ENCODE data around the gene LRBA.

DNA sequence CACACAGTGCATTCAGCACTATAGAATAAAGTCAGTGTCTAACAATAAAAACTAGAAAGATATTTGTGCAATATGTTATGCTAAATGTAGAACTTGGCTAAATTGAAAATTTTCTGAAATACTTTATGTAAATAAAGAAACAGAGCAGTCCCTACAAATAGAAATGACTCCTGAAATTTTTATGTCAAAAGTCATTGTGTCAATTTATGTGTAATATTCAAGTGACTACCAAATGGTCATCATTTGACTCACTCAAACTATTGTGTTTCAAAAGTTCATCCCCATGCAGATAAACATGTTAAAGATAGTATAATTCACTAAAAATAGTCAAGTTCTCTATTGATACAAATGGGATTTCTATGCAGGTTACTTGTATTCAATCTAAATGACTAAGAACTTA is 17.9 kb downstream of the LRBA start:
- TF ChIP-seq, protein P1, sequence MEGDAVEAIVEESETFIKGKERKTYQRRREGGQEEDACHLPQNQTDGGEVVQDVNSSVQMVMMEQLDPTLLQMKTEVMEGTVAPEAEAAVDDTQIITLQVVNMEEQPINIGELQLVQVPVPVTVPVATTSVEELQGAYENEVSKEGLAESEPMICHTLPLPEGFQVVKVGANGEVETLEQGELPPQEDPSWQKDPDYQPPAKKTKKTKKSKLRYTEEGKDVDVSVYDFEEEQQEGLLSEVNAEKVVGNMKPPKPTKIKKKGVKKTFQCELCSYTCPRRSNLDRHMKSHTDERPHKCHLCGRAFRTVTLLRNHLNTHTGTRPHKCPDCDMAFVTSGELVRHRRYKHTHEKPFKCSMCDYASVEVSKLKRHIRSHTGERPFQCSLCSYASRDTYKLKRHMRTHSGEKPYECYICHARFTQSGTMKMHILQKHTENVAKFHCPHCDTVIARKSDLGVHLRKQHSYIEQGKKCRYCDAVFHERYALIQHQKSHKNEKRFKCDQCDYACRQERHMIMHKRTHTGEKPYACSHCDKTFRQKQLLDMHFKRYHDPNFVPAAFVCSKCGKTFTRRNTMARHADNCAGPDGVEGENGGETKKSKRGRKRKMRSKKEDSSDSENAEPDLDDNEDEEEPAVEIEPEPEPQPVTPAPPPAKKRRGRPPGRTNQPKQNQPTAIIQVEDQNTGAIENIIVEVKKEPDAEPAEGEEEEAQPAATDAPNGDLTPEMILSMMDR (IDR thresholded peaks at IDR 0.05; ENCODE audit: low read length) = no peak
- TF ChIP-seq EZH2 (IDR thresholded peaks at IDR 0.05; ENCODE audit: borderline replicate concordance, low read length) = no peak

Data from OCI-LY1 (cell line).